Mesodermal cell (in vitro differentiated cells): ENCODE measurements around the gene INAVA.
"Not testable (repeated sequence)": the region's sequence is repeated elsewhere in the genome, so short reads cannot be mapped to it uniquely, and the experiment has no call there.

Source experiments
- H3K27ac ChIP-seq: 2 replicates; pipeline ENCODE4 v1.7.0; 2013; ENCODE audit warnings: mild to moderate bottlenecking, low read depth, low read length, moderate library complexity; ENCODE audit not compliant: severe bottlenecking
- H3K36me3 ChIP-seq: 2 replicates; pipeline ENCODE4 v1.7.1; 2013; ENCODE audit warnings: mild to moderate bottlenecking, low read length, moderate library complexity; ENCODE audit not compliant: control insufficient read depth, insufficient read depth
- H3K4me1 ChIP-seq: one replicate; pipeline ENCODE4 v1.7.1; 2013; ENCODE audit warnings: mild to moderate bottlenecking, low read length; ENCODE audit not compliant: insufficient read depth, control insufficient read depth, poor library complexity, severe bottlenecking
- H3K4me3 ChIP-seq: 2 replicates; pipeline ENCODE4 v1.7.0; 2013; ENCODE audit warnings: low read length, control low read depth, mild to moderate bottlenecking; ENCODE audit not compliant: insufficient read depth, poor library complexity, severe bottlenecking; ENCODE audit errors: extremely low read depth
- H3K9me3 ChIP-seq: 2 replicates; pipeline ENCODE4 v1.7.1; 2013; ENCODE audit warnings: mild to moderate bottlenecking, low read length, moderate library complexity; ENCODE audit not compliant: control insufficient read depth
- WGBS, 2 experiments: methylation state at CpG; one replicate each; pipeline ENCODE4 v1.1.5; 2013; ENCODE audit warnings: missing lambda C conversion rate in 2 of 2; ENCODE audit not compliant: insufficient coverage in 2 of 2; 5-methylcytosine and 5-hydroxymethylcytosine counted together

INAVA gene

GRCh38 chr1:200908191-200908868 lies 13.6 kb downstream of the INAVA start:
- H3K4me3 ChIP-seq, result no peak overlapping the region
- WGBS, 2 experiments, result 98 to 100% methylated on average over 5 of the region's 6 CpGs
- H3K4me1 ChIP-seq, result no peaks in the 10 kb centered on the region
- no peak overlapping the region for H3K27ac ChIP-seq
- H3K9me3 ChIP-seq, result no peaks in the 10 kb centered on the region
- peaks cover 73% of the 10 kb centered on the region for H3K36me3 ChIP-seq

DNA sequence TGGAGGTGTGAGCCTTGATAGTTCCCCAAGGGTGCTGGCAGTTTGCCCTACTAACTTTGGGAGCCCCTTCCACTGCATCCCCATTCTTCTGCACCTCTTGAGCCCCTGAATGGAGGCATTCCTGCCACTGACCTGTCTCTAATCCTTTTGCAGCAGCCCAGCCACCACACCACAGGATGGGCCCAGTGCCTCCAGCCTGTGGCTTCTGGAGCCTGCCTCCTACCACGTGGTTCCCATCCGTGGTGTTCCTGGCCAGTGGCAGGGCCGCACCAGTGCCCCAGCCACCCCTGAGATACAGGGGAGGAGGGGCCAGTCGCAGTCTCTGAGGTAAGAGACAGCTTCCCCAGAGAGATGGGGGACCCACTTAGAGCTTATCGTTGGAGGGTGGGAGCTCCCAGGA lies 14.4 kb downstream of the INAVA start:
- H3K9me3 ChIP-seq, result no peaks in the 10 kb centered on the region
- no peak overlapping the region for H3K27ac ChIP-seq
- no peaks in the 10 kb centered on the region for H3K4me1 ChIP-seq
- WGBS, 2 experiments, result 92% methylated on average over 4 to 5 of the region's 5 CpGs
- H3K4me3 ChIP-seq, result no peak overlapping the region
- peaks cover 75% of the 10 kb centered on the region for H3K36me3 ChIP-seq

DNA sequence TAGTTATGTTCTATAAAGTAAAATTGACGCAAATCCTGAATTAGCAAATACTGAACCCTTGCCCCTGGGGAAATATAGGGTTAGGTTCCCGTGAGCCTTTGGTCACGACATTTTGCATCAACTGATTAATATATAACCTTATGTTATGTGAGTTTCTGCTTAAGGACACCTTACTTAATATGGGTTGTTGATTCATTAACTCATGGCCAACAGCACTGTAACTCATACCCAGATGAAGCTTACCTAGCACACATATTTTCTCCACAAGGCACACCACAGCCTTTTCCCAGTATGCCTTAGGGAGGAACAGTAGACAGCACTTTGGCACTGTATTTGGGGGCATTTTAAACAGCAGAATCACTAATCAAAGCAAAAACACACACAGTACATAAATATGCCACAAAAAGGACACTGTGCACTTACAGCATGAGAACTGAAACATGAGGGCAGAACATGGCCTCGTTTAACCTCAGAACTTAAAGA lies 15.1 kb downstream of the INAVA start:
- H3K36me3 ChIP-seq, result peaks cover 70% of the 10 kb centered on the region
- 80 to 100% methylated on average over 1 of the region's 4 CpGs for WGBS, 2 experiments
- no peaks in the 10 kb centered on the region for H3K9me3 ChIP-seq
- H3K4me1 ChIP-seq, result no peaks in the 10 kb centered on the region
- H3K4me3 ChIP-seq, result no peak overlapping the region
- H3K27ac ChIP-seq, result no peak overlapping the region

DNA sequence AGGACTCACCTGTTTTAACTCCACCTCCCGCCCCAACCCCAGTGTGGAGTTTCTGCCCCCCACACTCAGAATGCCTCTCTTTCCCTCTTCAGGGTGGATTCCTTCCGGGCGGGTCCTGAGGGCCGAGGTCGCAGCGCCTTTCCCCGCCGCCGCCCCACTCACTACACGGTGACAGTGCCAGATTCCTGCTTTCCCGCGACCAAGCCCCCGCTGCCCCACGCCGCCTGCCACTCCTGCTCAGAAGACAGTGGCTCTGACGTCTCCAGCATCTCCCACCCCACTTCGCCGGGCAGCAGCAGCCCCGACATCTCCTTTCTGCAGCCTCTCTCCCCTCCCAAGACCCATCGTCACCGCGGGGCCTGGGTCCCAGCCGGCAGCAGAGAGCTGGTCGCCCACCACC lies 16.7 kb downstream of the INAVA start:
- H3K4me3 ChIP-seq, result no peak overlapping the region
- peaks cover 73% of the 10 kb centered on the region for H3K36me3 ChIP-seq
- no peaks in the 10 kb centered on the region for H3K9me3 ChIP-seq
- 95 to 98% methylated on average over 12 to 19 of the region's 24 CpGs for WGBS, 2 experiments
- H3K4me1 ChIP-seq, result no peaks in the 10 kb centered on the region
- no peak overlapping the region for H3K27ac ChIP-seq

DNA sequence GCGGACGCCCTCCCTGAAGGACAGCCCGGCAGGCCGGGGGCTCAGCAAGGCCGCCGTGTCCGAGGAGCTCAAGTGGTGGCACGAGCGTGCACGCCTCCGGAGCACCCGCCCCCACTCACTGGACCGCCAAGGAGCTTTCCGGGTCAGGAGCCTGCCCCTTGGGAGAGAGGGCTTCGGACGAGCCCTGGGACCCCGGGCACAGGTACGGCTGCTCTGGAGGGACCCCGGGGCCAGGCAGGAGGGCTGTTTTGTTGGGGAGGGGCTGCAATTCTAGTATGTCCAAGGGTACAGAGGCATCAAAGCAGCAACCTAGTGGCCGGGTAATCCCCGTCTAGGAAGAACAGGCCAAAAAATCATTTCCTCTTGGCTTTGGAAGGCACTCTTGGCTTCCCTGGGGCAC lies 17.2 kb downstream of the INAVA start:
- not testable (repeated sequence) for H3K4me3 ChIP-seq, H3K27ac ChIP-seq, H3K9me3 ChIP-seq, H3K4me1 ChIP-seq
- peaks cover 67% of the 10 kb centered on the region for H3K36me3 ChIP-seq
- 97 to 99% methylated on average over 7 of the region's 21 CpGs for WGBS, 2 experiments

DNA sequence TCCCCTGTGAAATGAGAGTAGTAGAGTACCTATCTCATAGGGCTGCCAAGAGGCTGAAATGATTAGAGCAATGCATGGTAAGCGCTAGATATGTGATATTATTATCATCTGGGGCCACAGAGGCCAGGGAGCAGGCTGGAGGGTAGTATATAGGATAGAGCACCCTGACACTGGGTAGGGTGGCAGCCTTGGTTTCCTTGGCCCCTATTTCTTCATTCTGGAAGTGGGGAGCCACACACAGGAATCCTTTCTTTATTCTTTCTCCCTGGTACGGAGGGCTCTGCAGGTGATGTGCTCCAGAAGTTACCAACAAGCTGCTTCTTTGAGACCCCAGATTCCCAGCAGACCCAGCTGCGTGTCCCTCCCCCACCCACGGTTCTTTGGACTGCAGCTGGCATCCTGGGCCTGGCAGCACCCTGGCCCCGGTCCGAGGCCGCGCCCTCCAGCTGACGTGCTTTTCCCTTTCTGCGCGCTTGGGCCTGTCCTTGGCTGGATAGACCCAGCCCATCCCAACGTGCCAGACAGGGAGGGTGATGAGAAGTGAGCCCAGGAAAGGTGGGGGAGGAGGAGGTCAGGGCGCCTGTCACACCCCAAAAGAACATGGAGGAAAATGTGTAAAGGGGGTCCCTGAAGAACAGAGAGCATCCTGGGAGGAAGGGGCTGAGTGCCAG lies 18.2 kb downstream of the INAVA start:
- no peak overlapping the region for H3K27ac ChIP-seq
- H3K36me3 ChIP-seq, result peaks cover 58% of the 10 kb centered on the region
- 90 to 92% methylated on average over 9 to 11 of the region's 13 CpGs for WGBS, 2 experiments
- H3K4me1 ChIP-seq, result peaks cover 3% of the 10 kb centered on the region
- H3K4me3 ChIP-seq, result no peak overlapping the region
- no peaks in the 10 kb centered on the region for H3K9me3 ChIP-seq

- Histone ChIP-seq H3K4me1 (peaks cover 3% of the 10 kb centered on the region), H3K36me3 (peaks cover 25% of the 10 kb centered on the region), H3K27ac (no peak overlapping the region), H3K4me3 (no peak overlapping the region), H3K9me3 (no peaks in the 10 kb centered on the region)
- WGBS, 2 experiments, result 86 to 87% methylated on average over 13 to 15 of the region's 22 CpGs
Measured at GRCh38 chr1:200916152-200916551, 21.5 kb downstream of the INAVA start.

- Histone ChIP-seq H3K36me3 (peaks cover 21% of the 10 kb centered on the region), H3K9me3 (no peaks in the 10 kb centered on the region), H3K4me1 (peaks cover 3% of the 10 kb centered on the region), H3K27ac (no peak overlapping the region), H3K4me3 (no peak overlapping the region)
- 91 to 93% methylated on average over 6 to 11 of the region's 11 CpGs for WGBS, 2 experiments
Measured at GRCh38 chr1:200916681-200917080, 22.0 kb downstream of the INAVA start.

GRCh38 chr1:200917291-200917817 lies 22.7 kb downstream of the INAVA start:
- H3K9me3 ChIP-seq, result no peaks in the 10 kb centered on the region
- 94% methylated on average over 5 to 6 of the region's 7 CpGs for WGBS, 2 experiments
- H3K36me3 ChIP-seq, result peaks cover 15% of the 10 kb centered on the region
- H3K27ac ChIP-seq, result no peak overlapping the region
- peaks cover 3% of the 10 kb centered on the region for H3K4me1 ChIP-seq
- no peak overlapping the region for H3K4me3 ChIP-seq

GRCh38 chr1:200918006-200918405 lies 23.3 kb downstream of the INAVA start:
- Histone ChIP-seq H3K27ac (no peak overlapping the region), H3K36me3 (peaks cover 8% of the 10 kb centered on the region), H3K4me3 (no peak overlapping the region), H3K4me1 (peaks cover 3% of the 10 kb centered on the region), H3K9me3 (no peaks in the 10 kb centered on the region)
- WGBS, 2 experiments, result 88 to 97% methylated on average over 2 of the region's 3 CpGs

GRCh38 chr1:200919386-200919785 lies 24.7 kb downstream of the INAVA start:
- Histone ChIP-seq H3K4me3 (no peak overlapping the region), H3K4me1 (peaks cover 3% of the 10 kb centered on the region), H3K9me3 (no peaks in the 10 kb centered on the region), H3K36me3 (peaks cover 3% of the 10 kb centered on the region), H3K27ac (no peak overlapping the region)
- 91 to 100% methylated on average over 2 of the region's 2 CpGs for WGBS, 2 experiments
